SK-N-SH treated with all-trans-retinoic acid at 6 μM for 48 hours (cell line): Measurements from ENCODE around the gene MCTS1.

ENCODE experiments used
- CREB5 ChIP-seq: fragments of 250-450 bp; sonication (Bioruptor Pico); IDR thresholded peaks from 2 replicates; pipeline ENCODE4 v1.5.1; 2020; ENCODE audit warnings: low read depth, mild to moderate bottlenecking, moderate library complexity
- CSDC2 ChIP-seq: fragments of 250-450 bp; sonication (Bioruptor Pico); IDR thresholded peaks from 2 replicates; pipeline ENCODE4 v1.5.0; 2020; ENCODE audit warnings: mild to moderate bottlenecking, moderate library complexity
- ESRRG ChIP-seq: fragments of 250-450 bp; sonication (Bioruptor Pico); IDR thresholded peaks from 2 replicates; pipeline ENCODE4 v1.6.1; 2021; ENCODE audit warnings: mild to moderate bottlenecking
- ISL1 ChIP-seq: fragments of 250-450 bp; sonication (Bioruptor Pico); IDR thresholded peaks from 2 replicates; pipeline ENCODE4 v2.1.2; 2022; ENCODE audit warnings: mild to moderate bottlenecking, moderate library complexity
- POU6F1 ChIP-seq: fragments of 250-450 bp; sonication (Bioruptor Pico); IDR thresholded peaks from 2 replicates; pipeline ENCODE4 v1.8.0; 2021; ENCODE audit warnings: low read depth, mild to moderate bottlenecking, moderate library complexity, borderline replicate concordance
- ZNF565 ChIP-seq: fragments of 450-650 bp; formaldehyde crosslinking; conservative IDR thresholded peaks from 2 replicates; pipeline ENCODE4 v1.5.0; 2020; ENCODE audit warnings: low read depth, mild to moderate bottlenecking, moderate library complexity

DNA sequence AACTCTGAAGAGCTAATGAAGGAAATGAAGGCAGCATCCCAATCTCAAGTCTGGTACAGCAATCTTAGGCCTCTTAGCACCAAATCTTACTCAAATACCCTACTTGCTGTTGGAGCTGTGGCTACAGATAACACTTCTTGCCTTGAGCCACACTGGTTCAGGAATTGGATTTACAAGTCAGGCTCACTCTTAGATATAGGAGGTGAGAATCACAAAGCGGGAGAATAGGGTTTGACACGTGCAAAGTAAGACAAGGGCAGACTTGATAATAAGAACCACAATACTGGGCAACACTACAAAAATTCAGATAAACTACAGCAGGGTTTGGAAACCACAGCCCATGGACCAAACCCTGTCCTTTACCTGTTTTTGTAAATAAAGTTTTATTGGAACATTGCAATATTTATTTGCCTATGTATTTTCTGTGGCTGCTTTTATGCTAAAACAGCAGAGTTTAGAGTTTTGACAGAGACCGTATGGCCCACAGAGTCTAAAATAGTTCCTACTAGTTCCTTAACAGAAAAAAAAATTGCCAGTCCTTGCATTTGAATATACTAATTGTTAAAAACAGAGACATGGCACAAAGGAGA, 33.8 kb upstream of the MCTS1 start:
- TF ChIP-seq ISL1 (CRISPR knock-in tag) (no peak), CREB5 (CRISPR knock-in tag) (no peak), CSDC2 (CRISPR knock-in tag) (no peak), POU6F1 (CRISPR knock-in tag) (no peak), ESRRG (CRISPR knock-in tag) (no peak), ZNF565 (no peak)
